ENCODE results near the gene ARHGEF40. TPM values are rescaled to one million over a fixed set of nuclear protein-coding genes. Genes with fewer than 3 reads are reported as not detected.

Gene ARHGEF40
- total RNA-seq, 3 donors from 2014 or later = 44.3 to 69.3 (median 47.8) TPM

DNA sequence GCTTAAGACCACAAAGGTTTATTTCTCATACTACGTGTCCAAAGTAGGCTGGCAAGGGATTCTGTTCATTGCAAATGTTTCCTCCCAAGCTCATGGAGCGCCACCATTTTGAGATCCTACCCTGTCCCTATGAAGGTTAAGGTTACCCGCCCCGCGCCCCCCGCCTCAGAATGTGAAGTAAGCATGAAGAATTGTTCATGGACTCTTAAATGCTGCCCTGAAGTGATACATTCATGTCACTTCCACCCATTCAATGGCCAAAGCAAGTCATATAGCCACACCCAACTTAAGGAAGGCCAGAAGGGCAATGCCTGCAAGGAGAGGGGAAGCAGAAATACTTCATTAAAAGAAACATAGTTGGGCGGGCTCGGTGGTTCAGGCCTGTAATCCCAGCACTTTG is 35.0 kb downstream of the ARHGEF40 start:
- Histone ChIP-seq H3K36me3 (ENCODE audit: low read depth) (no peaks in the 10 kb centered on the region), H3K9me3 (no peaks in the 10 kb centered on the region), H3K4me3 (no peak overlapping the region), H3K4me1 (ENCODE audit: low read depth) (peaks cover 54% of the 10 kb centered on the region)
- TF ChIP-seq CTCF (IDR thresholded peaks at IDR 0.05) = no peak
- peak in 1 of 3 donors; percentile 46 for DNase-seq
- no peak for ATAC-seq
- intact Hi-C loops (cut with DNase I, micrococcal nuclease) = loop anchor here (2.0 to 10.0 kb wide), 2 partner anchors 36 to 420 kb away; partner anchors contain the start of genes ANG (in 1 of the 2) and RNASE4 (in 1 of the 2)

DNA sequence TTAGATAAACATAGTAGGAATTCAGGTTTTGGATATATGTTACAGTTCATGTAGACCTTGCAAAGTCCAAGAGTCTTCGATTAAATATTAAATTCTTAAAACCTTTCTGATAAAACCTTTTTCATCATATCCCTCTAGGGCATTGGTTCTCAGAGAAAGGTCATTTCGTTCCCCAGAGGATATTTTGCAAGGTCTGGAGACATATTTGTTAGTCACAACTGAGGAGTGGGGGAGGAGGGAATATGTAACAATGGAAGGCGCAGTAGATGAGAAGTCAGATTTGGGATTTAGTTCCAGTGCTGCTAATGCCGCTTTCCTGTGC is 36.0 kb downstream of the ARHGEF40 start:
- H3K9me3 ChIP-seq = no peaks in the 10 kb centered on the region
- peaks cover 54% of the 10 kb centered on the region for H3K4me1 ChIP-seq (ENCODE audit: low read depth)
- no peak for DNase-seq
- no peaks in the 10 kb centered on the region for H3K36me3 ChIP-seq (ENCODE audit: low read depth)
- TF ChIP-seq CTCF (IDR thresholded peaks at IDR 0.05) = no peak
- intact Hi-C loops (cut with DNase I, micrococcal nuclease) = loop anchor here in 1 of 2 donors (10.0 kb wide), 1 partner anchor 421 kb away; the partner anchor contains the start of genes ANG and RNASE4
- H3K4me3 ChIP-seq = no peak overlapping the region
- ATAC-seq = no peak

GRCh38 chr14:21106498-21107282 is 36.6 kb downstream of the ARHGEF40 start:
- intact Hi-C loops (cut with DNase I, micrococcal nuclease) = loop anchor here in 1 of 2 donors (10.0 kb wide), 1 partner anchor 422 kb away; the partner anchor contains the start of genes ANG and RNASE4
- TF ChIP-seq CTCF (IDR thresholded peaks at IDR 0.05) = peak; percentile 88
- H3K9me3 ChIP-seq = no peaks in the 10 kb centered on the region
- DNase-seq (peak; percentile 80 to 95 (median 91)), ATAC-seq (peak; percentile 25)
- peaks cover 50% of the 10 kb centered on the region for H3K4me1 ChIP-seq (ENCODE audit: low read depth)
- H3K36me3 ChIP-seq (ENCODE audit: low read depth) = no peaks in the 10 kb centered on the region
- H3K4me3 ChIP-seq = no peak overlapping the region

DNA sequence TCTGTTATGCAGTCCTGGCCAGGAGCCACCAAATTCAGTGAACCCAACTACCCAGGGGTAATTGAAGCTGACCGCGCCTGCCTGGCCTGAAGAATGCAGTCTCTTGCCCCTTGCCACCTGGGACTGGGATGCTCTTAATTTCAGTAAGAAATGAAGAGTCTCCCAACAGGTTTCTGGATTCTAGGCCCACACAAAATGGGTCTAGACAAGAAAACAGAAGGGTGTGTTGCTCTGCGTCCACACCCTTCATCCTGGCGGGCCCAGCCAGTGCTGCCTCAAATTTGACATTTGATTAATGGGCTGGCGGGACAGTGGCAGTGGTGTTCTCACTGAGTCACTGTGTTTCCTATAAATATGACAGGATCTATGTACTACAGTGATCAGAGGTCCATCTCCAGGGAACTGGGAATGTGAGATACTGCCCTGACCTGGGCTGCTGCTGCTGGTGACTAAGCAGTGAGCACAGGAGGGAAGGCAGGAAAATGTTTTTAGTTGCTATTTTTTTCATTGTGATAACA is 37.2 kb downstream of the ARHGEF40 start:
- DNase-seq (no peak), ATAC-seq (no peak)
- Histone ChIP-seq H3K4me1 (ENCODE audit: low read depth) (peaks cover 44% of the 10 kb centered on the region), H3K9me3 (no peaks in the 10 kb centered on the region), H3K36me3 (ENCODE audit: low read depth) (no peaks in the 10 kb centered on the region), H3K4me3 (no peak overlapping the region)
- no peak for TF ChIP-seq CTCF (IDR thresholded peaks at IDR 0.05)
- intact Hi-C loops (cut with DNase I, micrococcal nuclease) = loop anchor here in 1 of 2 donors (10.0 kb wide), 1 partner anchor 423 kb away; the partner anchor contains the start of genes ANG and RNASE4

- no peak for TF ChIP-seq CTCF (IDR thresholded peaks at IDR 0.05)
- intact Hi-C loops (cut with DNase I, micrococcal nuclease) = loop anchor here in 1 of 2 donors (10.0 kb wide), 1 partner anchor 424 kb away; the partner anchor contains the start of genes ANG and RNASE4
- no peaks in the 10 kb centered on the region for H3K36me3 ChIP-seq (ENCODE audit: low read depth)
Measured at GRCh38 chr14:21108791-21109190, 38.7 kb downstream of the ARHGEF40 start.

More at GRCh38 chr14:21108791-21109190, 38.7 kb downstream of the ARHGEF40 start:
- ATAC-seq (no peak), DNase-seq (peak in 1 of 3 donors; percentile 13)
- no peak overlapping the region for H3K4me3 ChIP-seq
- peaks cover 32% of the 10 kb centered on the region for H3K4me1 ChIP-seq (ENCODE audit: low read depth)
- no peaks in the 10 kb centered on the region for H3K9me3 ChIP-seq

Measured in mucosa of descending colon (tissue), 3 donors.